HL-60/S4 treated with retinoic acid at 250 ng/mL for 4 days and 3 days (cell line): Measurements from ENCODE around the gene CCDC90B.

Experiments
- in situ Hi-C: fragments of 300-500 bp; cut with MboI; formaldehyde crosslinking; loops from 2 replicates; pipeline ENCODE4 v1.7.0; 2022; ENCODE audit warnings: low sequenced_read_pairs

Gene CCDC90B

GRCh38 chr11:83241291-83241946 is 44.7 kb downstream of the CCDC90B start:
- in situ Hi-C loops, result no loop called here

- in situ Hi-C loops, result no loop called here
These were observed 48.1 kb downstream of the CCDC90B start for GRCh38 chr11:83238111-83238510.

GRCh38 chr11:83235825-83236224 is 50.3 kb downstream of the CCDC90B start:
- in situ Hi-C loops, result no loop called here

GRCh38 chr11:83223457-83223856 is 62.7 kb downstream of the CCDC90B start:
- in situ Hi-C loops, result no loop called here

- in situ Hi-C loops, result no loop called here
These were observed 63.7 kb downstream of the CCDC90B start for GRCh38 chr11:83222499-83222898.

GRCh38 chr11:83221694-83222093 is 64.5 kb downstream of the CCDC90B start:
- in situ Hi-C loops, result no loop called here

- in situ Hi-C loops, result no loop called here
These were observed 65.9 kb downstream of the CCDC90B start for GRCh38 chr11:83220260-83220659.

GRCh38 chr11:83219095-83219494 is 67.1 kb downstream of the CCDC90B start:
- in situ Hi-C loops, result no loop called here
